HG03520 (cell line): ENCODE data around the gene MBOAT2.

ENCODE experiments used
- ATAC-seq: cut with Tn5 transposase; IDR thresholded peaks from one replicate; pipeline ENCODE4 v1.9.1; 2021; ENCODE audit warnings: mild to moderate bottlenecking, moderate library complexity; ENCODE audit not compliant: unreplicated experiment

Gene MBOAT2

DNA sequence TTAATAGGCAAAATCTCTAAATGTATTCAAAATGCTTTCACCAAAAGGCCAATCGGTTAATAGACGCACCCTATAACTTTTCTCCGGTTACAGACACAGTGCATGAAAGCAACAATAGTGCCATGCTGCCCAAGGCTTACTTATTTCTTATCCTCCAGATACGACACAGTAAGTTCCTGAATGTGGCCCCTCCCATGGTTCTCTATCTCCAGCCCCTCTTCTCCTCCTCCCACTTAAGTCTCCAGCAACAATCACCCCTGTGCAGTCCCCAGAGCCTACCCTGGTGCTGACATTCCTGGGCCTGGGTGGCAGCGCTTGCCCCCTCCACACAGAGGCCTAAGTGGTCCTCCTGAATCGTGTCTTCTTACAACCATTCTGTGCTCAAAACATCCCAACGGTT is 169.6 kb downstream of the MBOAT2 start:
- ATAC-seq = no peak

- no peak for ATAC-seq
These were observed 172.0 kb downstream of the MBOAT2 start for GRCh38 chr2:8831516-8831915.

GRCh38 chr2:8827729-8828128 is 175.8 kb downstream of the MBOAT2 start:
- no peak for ATAC-seq

- no peak for ATAC-seq
These were observed 181.3 kb downstream of the MBOAT2 start for GRCh38 chr2:8822218-8822617.

- no peak for ATAC-seq
These were observed 181.9 kb downstream of the MBOAT2 start for GRCh38 chr2:8821276-8822217.

- no peak for ATAC-seq
These were observed 183.5 kb downstream of the MBOAT2 start for GRCh38 chr2:8819948-8820347.

DNA sequence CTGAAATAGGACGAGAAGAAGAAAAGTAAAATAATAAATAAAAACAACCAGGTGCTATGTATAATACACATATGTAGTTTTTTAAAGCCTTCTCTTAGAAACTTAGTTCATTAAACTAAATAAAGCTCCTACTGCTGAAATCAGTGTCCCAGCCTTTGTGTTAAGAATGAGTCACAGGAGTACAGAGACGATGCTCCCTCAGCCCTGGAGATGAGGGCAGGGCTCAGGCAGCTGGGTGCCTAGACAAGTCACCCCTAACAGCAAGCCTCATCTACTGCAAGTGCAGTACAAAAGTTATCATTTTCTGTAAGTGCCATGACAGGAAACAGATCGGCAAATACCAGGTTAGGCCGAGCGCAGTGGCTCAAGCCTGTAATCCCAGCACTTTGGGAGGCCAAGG is 184.3 kb downstream of the MBOAT2 start:
- no peak for ATAC-seq

DNA sequence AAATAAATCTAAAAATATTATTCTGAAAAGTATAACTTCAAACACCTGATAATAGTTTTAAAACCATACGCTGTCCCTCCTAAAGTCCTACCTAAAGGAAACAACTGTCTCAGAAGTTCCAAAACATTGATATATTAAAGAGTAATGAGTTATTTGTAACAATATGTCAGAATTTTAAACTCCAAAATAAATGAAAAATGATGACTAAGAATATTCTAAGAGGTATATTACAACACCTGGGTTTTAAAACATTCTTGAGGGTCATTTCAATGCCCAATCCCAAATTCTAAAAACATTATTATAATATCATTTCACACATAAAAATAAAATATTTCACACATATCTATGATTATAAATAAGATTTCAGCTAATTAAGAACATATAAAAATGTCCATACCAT is 186.3 kb downstream of the MBOAT2 start:
- no peak for ATAC-seq

- ATAC-seq = no peak
These were observed 196.4 kb downstream of the MBOAT2 start for GRCh38 chr2:8806885-8807704.

GRCh38 chr2:8805278-8806210 is 197.9 kb downstream of the MBOAT2 start:
- no peak for ATAC-seq

DNA sequence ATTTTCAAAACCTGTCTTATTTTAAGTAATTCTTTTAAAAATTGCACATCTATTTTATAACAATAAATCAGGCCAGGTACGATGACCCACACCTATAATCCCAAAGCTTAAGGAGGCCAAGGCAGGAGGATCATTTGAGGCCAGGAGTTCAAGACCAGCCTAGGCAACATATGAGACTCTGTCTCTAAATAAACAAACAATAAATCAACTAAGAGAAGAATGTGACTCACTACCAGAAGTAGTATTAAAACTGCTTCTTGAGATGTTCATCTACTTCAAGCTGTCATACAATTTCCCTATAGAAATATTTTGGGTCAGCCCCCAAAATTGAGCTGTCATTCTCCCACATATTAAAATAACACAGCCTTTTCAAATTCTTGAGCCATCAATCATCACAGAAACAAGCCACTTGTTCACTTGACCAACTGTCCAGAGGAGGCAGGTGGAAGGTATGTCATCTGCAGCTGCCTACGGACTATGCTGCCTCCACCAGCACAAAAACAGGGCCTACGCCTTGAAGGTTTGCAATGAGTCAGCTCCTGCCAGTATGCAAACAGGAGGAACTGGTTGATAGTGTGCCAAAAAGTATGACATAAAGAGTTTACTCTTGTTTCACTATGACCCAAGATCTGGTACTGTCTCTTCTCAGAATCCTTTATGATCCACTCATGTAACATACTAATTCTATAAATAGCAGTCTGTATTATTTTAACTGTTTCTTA is 199.7 kb downstream of the MBOAT2 start:
- ATAC-seq = peak; percentile 98

GRCh38 chr2:8802741-8803140 is 200.7 kb downstream of the MBOAT2 start:
- ATAC-seq = no peak
